Naive thymus-derived CD4-positive, alpha-beta T cell (primary cell): ENCODE results near the gene FOXP4. TPM values are rescaled to one million over a fixed set of nuclear protein-coding genes. Genes with fewer than 3 reads are reported as not detected.
A peak's percentile ranks its signal among the peaks of the same experiment; 100 is the strongest.

Source experiments
- ATAC-seq: fragments of 150-1000 bp; cut with Tn5 transposase; 2 replicates; pipeline ENCODE4 v1.10.0; 2021; ENCODE audit warnings: mild to moderate bottlenecking, moderate library complexity
- CTCF ChIA-PET: fragments of 350-600 bp; sonication (Branson Sonifier 250); formaldehyde crosslinking; loops from one replicate; lab custom pipeline; 2021; ENCODE audit warnings: antibody characterized with exemption; lab: Charles Lee
- POLR2A ChIA-PET: fragments of 350-600 bp; sonication (Branson Sonifier 250); formaldehyde crosslinking; loops from one replicate; lab custom pipeline; 2021; ENCODE audit warnings: antibody characterized with exemption, inconsistent platforms; lab: Charles Lee
- DNase-seq, 9 donors: peaks; one replicate each; pipeline versions ENCODE4 v3.0.0 to v3.0.0-alpha.2; 2020 to 2022; ENCODE audit warnings: mixed read lengths in 1 of 9
- H3K27ac ChIP-seq: one replicate; pipeline ENCODE4 v1.7.0; 2013; ENCODE audit warnings: mild to moderate bottlenecking, low read depth, low read length, moderate library complexity
- H3K27me3 ChIP-seq, 2 donors: one replicate each; pipeline ENCODE4 v1.7.0; 2013; ENCODE audit warnings: low read length in 2 of 2, mild to moderate bottlenecking in 2 of 2, moderate library complexity in 2 of 2; ENCODE audit not compliant: control insufficient read depth in 2 of 2, insufficient read depth in 2 of 2
- H3K36me3 ChIP-seq, 3 experiments: 1 replicate in 2 of 3; 2 replicates in 1 of 3; pipeline ENCODE4 v1.7.0; 2013; ENCODE audit warnings: low read length in 3 of 3, mild to moderate bottlenecking in 3 of 3, moderate library complexity in 1 of 3; ENCODE audit not compliant: insufficient read depth in 3 of 3, control insufficient read depth in 2 of 3
- H3K4me1 ChIP-seq, 2 donors: one replicate each; pipeline ENCODE4 v1.7.0; 2013; ENCODE audit warnings: low read length in 2 of 2, mild to moderate bottlenecking in 2 of 2, moderate library complexity in 1 of 2; ENCODE audit not compliant: control insufficient read depth in 2 of 2, insufficient read depth in 2 of 2
- H3K4me3 ChIP-seq: 2 replicates; pipeline ENCODE4 v1.7.0; 2013; ENCODE audit warnings: mild to moderate bottlenecking, low read length
- H3K9me3 ChIP-seq, 3 experiments: 1 replicate in 2 of 3; 2 replicates in 1 of 3; pipeline ENCODE4 v1.7.0; 2013; ENCODE audit warnings: low read length in 3 of 3; ENCODE audit not compliant: control insufficient read depth in 2 of 3
- H3K27ac Mint-ChIP-seq, 9 donors: one replicate each; pipeline ENCODE4 v1.8.0; 2020 to 2022; ENCODE audit warnings: mixed read lengths in 9 of 9, mild to moderate bottlenecking in 8 of 9, moderate library complexity in 5 of 9, inconsistent platforms in 2 of 9
- H3K27me3 Mint-ChIP-seq, 5 donors: one replicate each; pipeline ENCODE4 v1.8.0; 2021 to 2022; ENCODE audit warnings: mixed read lengths in 5 of 5, mild to moderate bottlenecking in 1 of 5
- H3K36me3 Mint-ChIP-seq, 5 donors: one replicate each; pipeline ENCODE4 v1.8.0; 2020 to 2022; ENCODE audit warnings: mixed read lengths in 5 of 5, mild to moderate bottlenecking in 3 of 5, inconsistent platforms in 1 of 5
- H3K4me1 Mint-ChIP-seq, 7 donors: one replicate each; pipeline ENCODE4 v1.8.0; 2020 to 2022; ENCODE audit warnings: mixed read lengths in 7 of 7, mild to moderate bottlenecking in 3 of 7, inconsistent platforms in 1 of 7
- H3K4me3 Mint-ChIP-seq, 10 donors: one replicate each; pipeline ENCODE4 v1.8.0; 2020 to 2022; ENCODE audit warnings: mild to moderate bottlenecking in 10 of 10, mixed read lengths in 10 of 10, moderate library complexity in 6 of 10, inconsistent platforms in 2 of 10
- H3K9me3 Mint-ChIP-seq, 11 donors: one replicate each; pipeline ENCODE4 v1.8.0; 2020 to 2022; ENCODE audit warnings: mixed read lengths in 11 of 11, mild to moderate bottlenecking in 4 of 11, inconsistent platforms in 1 of 11, moderate library complexity in 1 of 11
- intact Hi-C, 2 donors: fragments of 100-400 bp; cut with micrococcal nuclease; formaldehyde crosslinking; loops; one replicate each; pipeline ENCODE4 v1.15.1; 2023
- polyA plus RNA-seq, 2 donors: library from polyadenylated mRNA; unstranded; fragments of 300-500 nt; fragmentation: Illumina TruSeq; gene quantifications; one replicate each; pipeline ENCODE4 v1.2.3, GENCODE V29; 2021
- total RNA-seq, 6 experiments: library from RNA in 5 of 6; stranded (reverse) in 5 of 6; gene quantifications; 1 replicate in 5 of 6; 2 replicates in 1 of 6; pipeline ENCODE4 v1.2.3 and lab custom pipeline; 2021 to 2026

Gene FOXP4
- total and polyA plus RNA-seq, 7 experiments from 2014 or later: 0.07 to 7.6 (median 4.4) TPM

DNA sequence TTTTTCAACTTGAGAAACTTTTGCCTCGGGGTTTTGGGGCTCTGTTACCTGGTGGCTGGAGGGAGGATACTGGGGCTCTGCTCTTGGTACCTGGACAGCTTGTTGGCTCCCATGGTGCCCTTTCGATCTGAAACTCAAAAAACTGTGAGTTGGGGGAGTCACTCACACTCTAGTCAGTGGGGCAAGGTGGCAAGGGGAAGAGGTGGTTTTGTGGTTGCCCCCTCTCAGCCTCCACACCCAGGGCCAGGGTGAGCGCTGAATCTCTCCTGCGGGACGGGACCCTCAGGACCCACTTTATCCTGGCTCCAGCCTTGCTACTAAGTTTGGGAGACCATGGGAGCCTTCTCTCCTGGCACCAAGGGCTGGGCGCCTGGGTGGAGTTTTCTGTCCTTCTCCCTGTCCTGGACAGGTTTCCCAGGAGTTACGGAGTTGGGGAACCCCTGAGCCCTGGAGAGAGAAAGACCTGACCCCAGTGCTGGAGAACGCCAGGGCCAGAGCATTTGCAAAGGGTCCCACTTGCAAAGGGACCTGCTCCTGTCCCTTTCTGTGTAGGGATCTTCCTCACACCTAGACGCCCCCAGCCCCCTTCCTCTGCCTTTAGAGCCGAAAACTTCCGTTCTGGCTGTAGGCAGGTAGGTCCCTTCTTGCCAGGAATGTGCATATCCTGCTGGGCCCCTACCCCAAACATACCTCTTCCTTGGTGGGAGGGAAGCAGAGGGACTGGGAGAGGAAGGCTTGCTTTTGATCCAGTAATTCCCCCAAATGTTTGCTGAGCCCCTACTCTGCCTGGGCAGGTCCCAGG, 2.9 kb downstream of the FOXP4 start:
- H3K27ac Mint-ChIP-seq: peak overlapping the region in 3 of 9 donors; percentile 17 to 70 (median 43)

DNA sequence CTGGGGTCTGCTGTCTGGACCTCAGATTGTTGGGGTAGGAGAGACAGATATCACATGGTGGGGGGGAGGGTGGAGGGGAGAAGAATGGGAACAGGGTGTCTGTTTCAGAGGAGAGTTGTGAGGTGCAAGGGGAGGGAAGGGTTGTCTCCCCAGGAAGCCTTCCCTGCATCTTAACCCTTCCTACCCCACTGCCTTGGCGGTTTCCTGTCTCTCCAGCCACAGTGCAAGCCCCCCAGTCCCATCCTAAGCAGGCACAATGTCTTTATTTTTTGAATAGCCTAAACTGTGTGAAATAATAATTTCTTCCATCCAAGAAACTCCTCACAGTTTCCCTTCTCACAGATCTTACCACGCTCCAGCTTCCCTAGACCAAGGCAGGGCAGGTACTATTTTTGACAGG, 3.5 kb downstream of the FOXP4 start:
- Histone ChIP-seq H3K27ac (no peak overlapping the region), H3K4me1 (peaks cover 20 to 29% of the 10 kb centered on the region in 2 donors), H3K9me3 (no peaks in the 10 kb centered on the region), H3K36me3 (no peaks in the 10 kb centered on the region), H3K27me3 (peaks cover 2 to 9% of the 10 kb centered on the region in 2 donors), H3K4me3 (no peak overlapping the region)
- intact Hi-C loops: loop anchor here (5.0 kb wide), 5 partner anchors 347 to 1878 kb away; partner anchors contain the start of genes TREML2 (in 2 of the 2), ABCC10 (in 1 of the 2), NFYA (in 1 of the 2) and OARD1 (in 1 of the 2)
- DNase-seq (no peak), ATAC-seq (no peak)
- POLR2A ChIA-PET: no interaction called here
- Mint-ChIP-seq H3K27me3 (peaks cover 11 to 73% (median 16%) of the 10 kb centered on the region in 5 donors), H3K4me3 (peak overlapping the region in 8 of 10 donors; percentile 24 to 90 (median 38)), H3K4me1 (peaks cover 6 to 44% (median 25%) of the 10 kb centered on the region in 7 donors), H3K36me3 (peaks cover 0 to 10% (median 0%) of the 10 kb centered on the region in 5 donors), H3K9me3 (no peaks in the 10 kb centered on the region), H3K27ac (no peak overlapping the region)
- CTCF ChIA-PET: no interaction called here

More for the DNA sequence above, 2.9 kb downstream of the FOXP4 start:
- no peak overlapping the region for H3K27ac ChIP-seq
- Mint-ChIP-seq H3K4me3 (peak overlapping the region; percentile 61 to 96 (median 74)), H3K36me3 (peaks cover 0 to 10% (median 0%) of the 10 kb centered on the region in 5 donors), H3K9me3 (no peaks in the 10 kb centered on the region), H3K4me1 (peaks cover 6 to 46% (median 25%) of the 10 kb centered on the region in 7 donors), H3K27me3 (peaks cover 11 to 76% (median 16%) of the 10 kb centered on the region in 5 donors)
- no peaks in the 10 kb centered on the region for H3K9me3 ChIP-seq
- ATAC-seq (no peak), DNase-seq (no peak)
- H3K4me1 ChIP-seq: peaks cover 20 to 29% of the 10 kb centered on the region in 2 donors
- no peaks in the 10 kb centered on the region for H3K36me3 ChIP-seq
- CTCF ChIA-PET: no interaction called here
- peaks cover 2 to 9% of the 10 kb centered on the region in 2 donors for H3K27me3 ChIP-seq
- POLR2A ChIA-PET: interaction anchor here (0.7 kb wide), 1 partner anchor 28 kb away, joined by 7 read pairs; no protein-coding TSS in a partner anchor
- intact Hi-C loops: loop anchor here (5.0 kb wide), 5 partner anchors 347 to 1878 kb away; partner anchors contain the start of genes TREML2 (in 2 of the 2), ABCC10 (in 1 of the 2), NFYA (in 1 of the 2) and OARD1 (in 1 of the 2)
- peak overlapping the region; percentile 64 for H3K4me3 ChIP-seq

DNA sequence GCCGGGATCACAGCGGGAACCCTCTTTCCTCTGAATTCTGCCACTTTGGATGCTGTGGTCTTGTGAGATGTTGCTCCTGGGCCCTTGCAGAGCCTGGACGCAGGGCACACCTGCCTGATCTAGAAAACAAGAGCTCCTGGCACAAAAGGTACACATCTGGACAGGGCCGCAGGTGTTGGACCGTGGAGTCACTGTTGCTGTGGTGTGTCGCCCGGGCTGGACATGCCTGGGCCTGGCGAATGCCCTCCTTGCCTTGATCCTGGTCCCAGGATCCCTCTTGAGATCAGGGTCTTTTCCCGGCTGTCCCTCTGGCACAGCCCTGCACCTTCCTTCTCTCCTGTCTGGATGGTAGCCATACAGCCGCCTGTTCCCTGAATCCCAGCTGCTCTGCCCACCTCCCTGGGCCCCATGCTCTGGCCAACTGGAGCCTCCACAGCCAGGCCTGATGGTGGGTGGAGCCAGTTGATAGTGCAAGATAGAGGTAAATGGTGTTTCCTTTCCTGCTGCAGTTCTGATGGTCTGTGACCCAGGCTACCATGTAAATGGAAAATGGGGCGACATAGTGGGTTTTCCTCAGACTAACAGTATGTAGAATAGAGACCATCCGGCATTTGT, 5.0 kb downstream of the FOXP4 start:
- DNase-seq: no peak
- no peaks in the 10 kb centered on the region for H3K9me3 ChIP-seq
- H3K27me3 ChIP-seq: peaks cover 2 to 9% of the 10 kb centered on the region in 2 donors
- H3K36me3 Mint-ChIP-seq: peaks cover 0 to 14% (median 0%) of the 10 kb centered on the region in 5 donors
- no peaks in the 10 kb centered on the region for H3K36me3 ChIP-seq
- ATAC-seq: no peak
- ChIA-PET POLR2A (no interaction called here), CTCF (no interaction called here)
- H3K9me3 Mint-ChIP-seq: no peaks in the 10 kb centered on the region
- H3K27me3 Mint-ChIP-seq: peaks cover 11 to 72% (median 19%) of the 10 kb centered on the region in 5 donors
- H3K4me3 Mint-ChIP-seq: no peak overlapping the region
- intact Hi-C loops: no loop called here
- no peak overlapping the region for H3K4me3 ChIP-seq
- H3K27ac ChIP-seq: no peak overlapping the region
- H3K4me1 ChIP-seq: peaks cover 12 to 18% of the 10 kb centered on the region in 2 donors
- H3K27ac Mint-ChIP-seq: no peak overlapping the region
- H3K4me1 Mint-ChIP-seq: peaks cover under 1 to 29% (median 12%) of the 10 kb centered on the region in 7 donors

DNA sequence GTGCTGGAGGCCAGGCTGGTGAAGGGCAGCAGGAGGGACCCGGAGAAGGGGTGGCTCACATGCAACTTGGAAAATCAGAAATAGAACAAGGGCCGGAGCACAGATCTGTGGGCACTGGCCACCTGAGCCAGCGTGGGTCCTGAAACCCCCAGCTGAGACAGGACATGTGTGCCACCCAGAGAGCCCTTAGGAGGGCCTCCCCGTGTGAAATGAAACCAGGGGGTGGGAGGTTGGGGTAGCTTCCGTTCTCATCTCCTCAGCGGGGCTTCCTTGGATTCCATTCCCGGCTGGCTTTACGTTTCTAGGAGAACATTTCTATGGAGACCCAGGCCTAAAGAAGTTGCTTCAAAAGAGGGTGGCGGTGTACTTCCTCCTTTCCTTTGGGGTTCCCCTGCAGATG, 5.7 kb downstream of the FOXP4 start:
- H3K36me3 ChIP-seq: no peaks in the 10 kb centered on the region
- H3K9me3 ChIP-seq: no peaks in the 10 kb centered on the region
- peaks cover 0 to 29% (median 12%) of the 10 kb centered on the region in 7 donors for H3K4me1 Mint-ChIP-seq
- H3K27ac ChIP-seq: no peak overlapping the region
- peaks cover 0 to 14% (median 0%) of the 10 kb centered on the region in 5 donors for H3K36me3 Mint-ChIP-seq
- H3K4me1 ChIP-seq: peaks cover 12 to 18% of the 10 kb centered on the region in 2 donors
- no peak for DNase-seq
- no peak overlapping the region for H3K4me3 Mint-ChIP-seq
- peaks cover 11 to 77% (median 19%) of the 10 kb centered on the region in 5 donors for H3K27me3 Mint-ChIP-seq
- intact Hi-C loops: no loop called here
- H3K4me3 ChIP-seq: no peak overlapping the region
- ChIA-PET CTCF (no interaction called here), POLR2A (no interaction called here)
- no peak for ATAC-seq
- H3K9me3 Mint-ChIP-seq: no peaks in the 10 kb centered on the region
- H3K27me3 ChIP-seq: peaks cover 2 to 9% of the 10 kb centered on the region in 2 donors
- no peak overlapping the region for H3K27ac Mint-ChIP-seq

DNA sequence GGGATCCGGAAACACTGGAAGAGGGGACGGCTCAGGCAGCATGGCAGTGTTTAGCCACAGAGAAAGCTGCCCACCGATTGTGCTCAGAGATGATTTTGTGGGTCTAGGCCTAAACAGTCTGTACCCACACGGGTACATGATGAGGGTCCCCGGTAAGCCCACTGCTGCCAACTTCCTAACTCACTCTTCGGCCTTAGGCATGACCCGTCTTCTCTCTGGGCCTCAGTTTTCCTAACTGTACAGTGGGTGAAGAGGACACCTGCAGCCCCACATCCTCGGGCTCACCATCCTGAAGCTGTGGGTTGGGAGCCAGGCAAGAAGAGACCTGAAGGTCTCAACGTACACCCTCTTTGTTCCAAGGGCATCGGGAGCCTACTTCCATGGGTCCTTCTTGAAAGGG, 6.5 kb downstream of the FOXP4 start:
- Mint-ChIP-seq H3K36me3 (peaks cover 0 to 14% (median 0%) of the 10 kb centered on the region in 5 donors), H3K27ac (no peak overlapping the region), H3K4me1 (peaks cover 0 to 26% (median 12%) of the 10 kb centered on the region in 7 donors), H3K4me3 (no peak overlapping the region), H3K9me3 (no peaks in the 10 kb centered on the region), H3K27me3 (peaks cover 7 to 79% (median 16%) of the 10 kb centered on the region in 5 donors)
- peaks cover 2 to 5% of the 10 kb centered on the region in 2 donors for H3K27me3 ChIP-seq
- H3K27ac ChIP-seq: no peak overlapping the region
- H3K4me3 ChIP-seq: no peak overlapping the region
- ChIA-PET POLR2A (no interaction called here), CTCF (no interaction called here)
- no peaks in the 10 kb centered on the region for H3K9me3 ChIP-seq
- intact Hi-C loops: no loop called here
- ATAC-seq: no peak
- H3K36me3 ChIP-seq: no peaks in the 10 kb centered on the region
- no peak for DNase-seq
- H3K4me1 ChIP-seq: peaks cover 12 to 18% of the 10 kb centered on the region in 2 donors

DNA sequence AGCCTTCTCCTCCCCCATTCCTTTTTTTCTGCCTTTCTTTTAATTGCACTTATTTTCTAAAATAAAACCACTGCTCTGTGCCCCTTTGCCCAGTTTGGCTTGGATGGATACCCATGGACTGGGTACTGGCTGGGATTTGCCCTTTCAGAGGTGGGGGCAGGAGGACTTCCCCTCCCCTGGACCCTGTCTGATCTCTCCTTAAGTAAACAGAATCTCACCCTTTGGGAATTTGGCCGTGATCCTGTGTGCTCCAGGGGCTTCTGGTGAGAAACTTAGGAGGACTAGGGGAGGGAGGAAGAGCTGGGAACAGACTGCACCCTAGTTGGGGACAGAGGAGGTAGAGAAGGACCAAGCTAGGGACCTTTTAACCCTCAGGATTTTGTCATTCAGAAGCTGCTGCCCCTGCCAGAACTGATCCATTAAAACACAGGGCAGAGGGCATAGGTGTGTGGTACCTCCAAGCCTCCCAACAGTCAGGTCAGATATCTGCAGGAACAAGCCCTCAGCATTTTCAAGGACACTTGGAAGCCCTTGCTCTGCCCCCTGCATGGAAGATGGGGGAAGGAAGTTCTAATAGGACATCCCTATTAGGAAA, 7.3 kb downstream of the FOXP4 start:
- Histone ChIP-seq H3K36me3 (no peaks in the 10 kb centered on the region), H3K27ac (no peak overlapping the region), H3K4me1 (peaks cover 5 to 12% of the 10 kb centered on the region in 2 donors), H3K9me3 (no peaks in the 10 kb centered on the region), H3K27me3 (peaks cover 0 to 2% of the 10 kb centered on the region in 2 donors), H3K4me3 (no peak overlapping the region)
- DNase-seq: no peak
- CTCF ChIA-PET: no interaction called here
- Mint-ChIP-seq H3K4me3 (peak overlapping the region in 1 of 10 donors; percentile 41), H3K27ac (no peak overlapping the region), H3K36me3 (peaks cover 0 to 14% (median 0%) of the 10 kb centered on the region in 5 donors), H3K27me3 (peaks cover 7 to 76% (median 12%) of the 10 kb centered on the region in 5 donors), H3K9me3 (no peaks in the 10 kb centered on the region), H3K4me1 (peaks cover 0 to 22% (median 12%) of the 10 kb centered on the region in 7 donors)
- intact Hi-C loops: no loop called here
- ATAC-seq: no peak
- POLR2A ChIA-PET: no interaction called here
